Peyer's patch (tissue), 4 donors: ENCODE data around the gene PXN.

ENCODE experiments used
- CTCF ChIP-seq, 6 experiments: fragments of 450-650 bp in 4 of 6; fragments of 200-600 bp in 2 of 6; sonication (generic) in 1 of 6; IDR thresholded peaks; one replicate each; pipeline ENCODE4 v1.5.1; 2017 to 2019; ENCODE audit warnings: antibody characterized with exemption in 6 of 6, mild to moderate bottlenecking in 3 of 6, moderate library complexity in 1 of 6
- POLR2A ChIP-seq, 2 donors: fragments of 450-650 bp; IDR thresholded peaks; one replicate each; pipeline ENCODE4 v1.5.1; 2017; ENCODE audit warnings: antibody characterized with exemption in 2 of 2, mild to moderate bottlenecking in 2 of 2, moderate library complexity in 2 of 2

GRCh38 chr12:120196363-120196762 is 69.2 kb downstream of the PXN start:
- TF ChIP-seq POLR2A (IDR thresholded peaks at IDR 0.05) (no peak), CTCF (IDR thresholded peaks at IDR 0.05) (no peak)
